NOMO-1 treated with DMSO at 0.1 percent for 48 hours (cell line): ENCODE results near the gene COL25A1.
"Not testable (repeated sequence)": the region's sequence is repeated elsewhere in the genome, so short reads cannot be mapped to it uniquely, and the experiment has no call there.

Experiments used
- DNase-seq: peaks from one replicate; lab custom pipeline; 2025; ENCODE audit not compliant: unreplicated experiment; lab: John Stamatoyannopoulos, UW

COL25A1 gene

DNA sequence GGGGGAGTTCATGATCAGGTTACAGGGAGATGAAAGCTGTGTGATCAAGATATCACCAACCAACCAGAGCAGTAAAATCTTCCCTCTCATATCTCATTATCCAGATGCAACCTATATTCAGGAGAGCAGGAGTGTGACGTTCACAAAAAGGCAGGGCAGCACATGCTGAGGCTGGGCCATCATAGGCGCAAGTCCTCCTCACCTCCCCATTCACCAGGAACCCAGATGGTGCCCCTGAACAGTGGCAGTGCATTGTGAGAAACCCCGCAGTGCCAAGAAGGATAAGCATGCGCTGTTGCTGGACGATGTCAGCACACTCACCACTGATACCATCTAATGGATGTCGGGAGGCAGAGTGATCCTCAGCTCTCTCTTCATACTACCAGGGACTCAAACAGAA, 170.9 kb downstream of the COL25A1 start:
- DNase-seq: no peak

- no peak for DNase-seq
Measured at GRCh38 chr4:109128589-109128988, 173.9 kb downstream of the COL25A1 start.

- DNase-seq: no peak
Measured at GRCh38 chr4:109127866-109128265, 174.6 kb downstream of the COL25A1 start.

DNA sequence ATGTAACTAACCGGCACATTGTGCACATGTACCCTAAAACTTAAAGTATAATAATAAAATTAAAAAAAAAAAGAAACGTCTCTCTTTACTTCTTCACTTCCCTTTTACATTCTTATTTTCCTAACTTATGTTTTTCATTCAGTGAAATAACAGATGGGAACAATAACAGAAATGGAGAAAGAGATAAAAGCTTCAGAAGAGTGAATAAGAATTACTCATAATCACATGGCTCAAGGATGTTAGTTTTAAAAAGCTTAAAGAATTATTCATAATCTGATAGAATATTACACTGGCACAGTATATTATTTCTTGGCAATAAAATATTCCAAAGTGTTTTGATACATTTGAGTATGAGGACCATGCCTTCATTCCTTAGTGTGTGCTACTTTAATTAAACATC, 175.6 kb downstream of the COL25A1 start:
- DNase-seq: no peak

DNA sequence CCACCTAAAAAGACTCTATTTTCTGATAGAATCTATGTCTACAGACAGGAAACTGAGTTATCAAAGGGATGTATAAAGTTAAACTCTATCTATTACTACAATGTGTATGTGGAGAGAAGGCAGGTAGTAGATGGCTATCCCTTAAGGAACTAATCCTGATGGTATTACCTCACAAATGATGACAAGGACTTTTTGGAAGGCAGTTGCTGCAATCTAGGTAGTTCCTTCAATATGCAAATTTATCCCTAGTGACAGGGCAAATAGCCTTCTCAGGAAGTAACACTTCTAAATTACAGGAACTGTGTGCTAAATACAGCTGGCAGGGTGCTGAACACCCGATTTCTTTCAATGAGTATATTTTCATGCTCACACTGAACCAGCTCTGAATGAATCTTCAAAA, 177.4 kb downstream of the COL25A1 start:
- DNase-seq: peak; percentile 18

- DNase-seq: no peak
Measured at GRCh38 chr4:109123951-109124350, 178.5 kb downstream of the COL25A1 start.

GRCh38 chr4:109121561-109121960, 180.9 kb downstream of the COL25A1 start:
- no peak for DNase-seq

DNA sequence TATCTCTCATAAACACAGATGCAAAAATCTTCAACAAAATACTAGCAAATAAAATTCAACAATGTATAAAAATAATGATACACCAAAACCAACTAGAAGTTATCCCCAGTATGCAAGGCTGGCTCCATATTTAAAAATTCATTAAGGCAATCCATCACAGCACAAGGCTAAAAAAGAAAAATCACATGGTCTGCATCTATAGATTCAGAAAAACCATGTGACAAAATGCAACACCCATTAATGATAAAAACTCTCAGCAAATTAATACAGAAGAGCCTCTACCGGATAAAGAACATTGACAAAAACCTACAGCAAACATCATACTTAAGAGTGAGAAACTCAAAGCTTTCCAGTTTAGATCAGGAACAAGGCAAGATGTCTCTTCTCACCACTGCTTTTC, 182.6 kb downstream of the COL25A1 start:
- DNase-seq: no peak

DNA sequence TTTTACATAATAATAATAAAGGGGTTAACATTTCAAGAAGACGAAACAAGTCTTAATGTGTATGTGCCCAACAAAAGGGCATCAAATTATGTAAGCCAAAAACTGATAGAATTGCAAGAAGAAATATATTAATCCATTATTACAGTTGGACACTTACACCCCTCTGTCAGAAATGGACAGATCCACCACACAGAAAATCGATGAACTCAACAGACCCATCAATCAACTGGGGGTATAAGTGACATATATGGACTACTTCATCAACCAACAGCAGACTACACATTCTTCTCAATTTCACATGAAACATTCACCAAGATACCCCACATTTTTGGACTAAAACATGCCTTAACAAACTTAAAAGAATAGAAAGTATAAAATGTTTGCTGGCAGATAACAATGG, 183.8 kb downstream of the COL25A1 start:
- DNase-seq: no peak

DNA sequence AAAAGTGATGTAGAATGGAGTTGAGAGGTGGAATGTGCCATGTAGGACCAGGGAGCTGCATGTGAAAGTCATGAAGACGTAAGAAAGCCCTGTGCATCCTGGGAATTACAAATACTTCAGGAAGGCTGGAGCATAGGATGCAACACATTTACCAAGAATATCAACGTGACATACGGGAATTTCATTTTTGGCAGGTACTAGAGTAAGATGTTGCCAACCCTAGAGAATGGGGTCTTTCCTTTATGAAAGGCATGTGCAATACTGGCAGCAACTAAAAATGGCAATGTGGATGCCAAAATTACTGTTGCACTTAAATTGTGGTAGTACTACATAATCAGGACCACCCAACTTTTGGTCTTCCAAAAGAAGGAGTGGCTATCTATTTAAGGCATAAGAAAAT, 188.0 kb downstream of the COL25A1 start:
- DNase-seq: no peak

DNA sequence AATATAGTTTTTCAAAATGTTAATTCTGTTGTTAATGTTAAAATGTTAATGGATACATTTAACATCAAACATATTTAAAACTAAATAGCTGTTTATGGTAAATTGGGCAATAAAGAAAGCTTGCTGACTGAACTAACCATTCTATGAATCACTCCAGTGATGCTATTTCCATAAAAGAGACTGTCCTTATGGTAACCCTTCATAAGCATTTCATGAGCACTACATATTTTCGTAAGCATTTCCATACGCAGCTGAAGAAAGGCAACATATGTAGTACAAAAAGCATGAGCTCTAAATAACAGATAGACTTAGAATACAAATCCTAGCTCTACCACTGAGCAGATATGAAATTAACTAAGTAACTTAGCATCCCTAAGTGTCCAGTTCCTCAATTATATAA, 188.9 kb downstream of the COL25A1 start:
- no peak for DNase-seq

DNA sequence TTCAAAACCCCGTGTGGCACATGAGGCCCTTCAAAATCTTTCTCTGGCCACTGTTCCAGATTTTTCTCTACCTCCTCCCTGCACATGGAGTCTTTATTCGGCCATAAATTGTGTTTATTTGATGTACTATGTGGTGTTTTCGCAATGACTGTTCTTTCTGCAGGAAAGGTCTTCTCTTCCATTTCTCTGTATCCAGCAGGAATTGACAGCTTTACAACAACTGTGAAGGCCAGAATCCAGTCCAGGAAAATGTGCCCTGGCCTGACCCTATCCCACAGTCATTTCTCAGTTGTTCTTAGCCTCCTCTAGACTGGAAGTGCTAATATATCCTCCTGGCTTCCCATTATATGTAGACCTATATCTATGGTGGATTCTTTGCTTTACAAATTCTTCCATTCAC, 191.4 kb downstream of the COL25A1 start:
- DNase-seq: no peak

- not testable (repeated sequence) for DNase-seq
Measured at GRCh38 chr4:109108215-109108614, 194.2 kb downstream of the COL25A1 start.

DNA sequence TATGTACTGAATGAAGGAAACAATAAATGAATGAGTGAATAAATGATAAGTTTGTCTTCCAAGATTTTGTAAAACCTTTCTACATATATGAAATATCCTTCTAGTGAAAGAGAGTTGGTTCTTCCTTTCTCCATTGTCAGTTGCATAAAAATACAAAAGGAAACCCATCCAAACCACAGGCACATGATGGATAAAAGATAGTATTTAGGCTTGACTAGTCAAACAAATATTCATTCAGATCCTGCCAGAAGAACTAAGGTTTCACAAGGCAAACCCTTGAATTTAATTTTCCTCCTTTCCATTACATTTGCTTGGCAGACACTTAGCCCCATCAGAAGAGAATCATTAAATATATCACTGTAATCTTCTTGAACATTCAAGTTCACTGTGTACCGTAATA, 208.4 kb downstream of the COL25A1 start:
- DNase-seq: no peak

- DNase-seq: no peak
Measured at GRCh38 chr4:109091727-109092409, 210.6 kb downstream of the COL25A1 start.

DNA sequence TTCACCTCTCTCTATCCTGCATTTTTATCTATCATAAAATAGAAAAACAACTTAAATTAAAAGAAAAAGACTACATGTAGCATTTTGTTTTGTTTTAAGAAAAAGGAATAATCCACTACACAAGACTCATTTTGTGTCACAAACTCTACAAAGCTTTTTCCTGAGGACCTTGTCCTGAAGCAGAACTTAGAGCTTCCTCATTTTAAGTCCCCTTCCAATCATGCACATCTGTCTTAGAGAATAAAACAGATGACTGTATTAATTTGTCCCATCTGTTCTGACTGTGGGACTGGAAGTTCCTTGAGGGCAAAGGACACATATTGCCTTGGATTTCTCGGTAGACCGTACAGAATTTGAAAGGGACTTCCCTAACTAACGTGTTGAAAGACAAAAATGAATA, 218.5 kb downstream of the COL25A1 start:
- DNase-seq: peak; percentile 6

- DNase-seq: peak; percentile 61
Measured at GRCh38 chr4:109079731-109080130, 222.7 kb downstream of the COL25A1 start.

DNA sequence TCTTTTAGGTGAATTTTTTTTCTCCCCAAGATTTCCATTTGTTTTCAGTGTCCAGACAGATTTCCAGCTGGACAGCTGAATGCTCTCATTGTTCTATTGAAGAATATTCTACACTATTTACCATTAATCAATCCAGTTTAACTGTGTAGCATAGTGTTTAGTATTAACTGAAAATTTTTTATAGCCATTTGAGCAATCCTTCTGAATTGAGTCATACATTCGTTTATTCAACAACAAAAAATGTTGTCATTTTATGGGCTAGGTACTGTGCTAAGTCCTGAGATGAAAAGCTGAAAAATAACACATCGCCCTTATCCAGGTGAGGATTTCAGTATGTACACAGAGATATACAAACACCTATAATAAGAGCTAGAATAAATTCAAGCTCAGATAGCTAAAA, 223.3 kb downstream of the COL25A1 start:
- no peak for DNase-seq

DNA sequence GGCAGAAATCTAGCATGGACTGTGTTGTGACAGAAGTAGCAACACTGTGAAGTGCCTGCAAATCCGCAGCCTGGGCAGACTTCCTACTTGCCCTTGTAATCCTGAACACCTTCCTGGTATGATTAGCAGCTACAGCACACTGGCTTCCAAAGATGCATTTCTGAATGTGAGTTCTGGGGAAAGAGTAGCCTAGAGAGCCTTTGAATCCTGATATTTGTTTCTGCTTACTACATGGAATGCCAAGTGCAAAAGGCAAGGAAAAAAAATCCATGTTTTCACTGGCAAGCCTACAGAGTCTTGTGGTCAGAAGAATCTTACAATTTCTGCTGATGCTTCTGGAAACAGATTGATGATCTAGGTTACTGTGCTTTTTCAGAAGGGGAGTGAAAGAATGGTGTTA, 223.7 kb downstream of the COL25A1 start:
- DNase-seq: no peak

DNA sequence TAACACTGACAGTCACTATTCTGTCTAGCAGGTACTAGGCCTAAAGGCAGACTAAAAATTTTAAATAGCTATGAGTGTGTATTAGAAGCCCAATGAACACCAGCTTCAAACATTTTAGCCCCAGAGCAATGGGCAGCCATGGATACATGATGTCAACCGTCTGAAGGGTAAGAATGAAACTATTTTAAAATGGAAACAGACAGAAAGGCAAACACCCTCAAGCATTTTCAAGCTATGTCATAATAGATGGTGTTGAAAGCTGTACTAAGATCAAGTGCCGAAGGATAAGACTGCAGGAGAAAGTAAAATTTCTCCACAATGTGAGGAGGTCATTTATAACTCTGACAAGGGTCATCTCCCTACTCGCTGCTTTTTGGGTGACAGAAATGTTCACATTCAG, 225.0 kb downstream of the COL25A1 start:
- no peak for DNase-seq

GRCh38 chr4:109076709-109077108, 225.7 kb downstream of the COL25A1 start:
- DNase-seq: not testable (repeated sequence)

- no peak for DNase-seq
Measured at GRCh38 chr4:109075621-109076020, 226.8 kb downstream of the COL25A1 start.

- peak; percentile 74 for DNase-seq
Measured at GRCh38 chr4:109072595-109072994, 229.9 kb downstream of the COL25A1 start.
